Gastroesophageal sphincter (tissue), 3 donors: ENCODE measurements around the gene AGAP9.

Source experiments
- EP300 ChIP-seq: sonication (generic); formaldehyde crosslinking; IDR thresholded peaks from one replicate; pipeline ENCODE4 v1.6.1; 2017; ENCODE audit warnings: antibody characterized with exemption, mild to moderate bottlenecking
- POLR2A ChIP-seq, 2 donors: fragments of 450-650 bp; IDR thresholded peaks; one replicate each; pipeline ENCODE4 v1.6.1; 2017; ENCODE audit warnings: antibody characterized with exemption in 2 of 2, mild to moderate bottlenecking in 2 of 2, moderate library complexity in 1 of 2
- POLR2AphosphoS5 ChIP-seq: sonication (generic); formaldehyde crosslinking; IDR thresholded peaks from one replicate; pipeline ENCODE4 v1.6.1; 2017; ENCODE audit warnings: antibody characterized with exemption
- TF ChIP-seq, protein P1 (sequence below), 4 experiments: fragments of 200-600 bp in 2 of 4; fragments of 450-650 bp in 2 of 4; sonication (generic) in 1 of 4; IDR thresholded peaks; one replicate each; pipeline ENCODE4 v1.5.1; 2017 to 2019; ENCODE audit warnings: antibody characterized with exemption in 4 of 4, mild to moderate bottlenecking in 2 of 4, moderate library complexity in 2 of 4

DNA sequence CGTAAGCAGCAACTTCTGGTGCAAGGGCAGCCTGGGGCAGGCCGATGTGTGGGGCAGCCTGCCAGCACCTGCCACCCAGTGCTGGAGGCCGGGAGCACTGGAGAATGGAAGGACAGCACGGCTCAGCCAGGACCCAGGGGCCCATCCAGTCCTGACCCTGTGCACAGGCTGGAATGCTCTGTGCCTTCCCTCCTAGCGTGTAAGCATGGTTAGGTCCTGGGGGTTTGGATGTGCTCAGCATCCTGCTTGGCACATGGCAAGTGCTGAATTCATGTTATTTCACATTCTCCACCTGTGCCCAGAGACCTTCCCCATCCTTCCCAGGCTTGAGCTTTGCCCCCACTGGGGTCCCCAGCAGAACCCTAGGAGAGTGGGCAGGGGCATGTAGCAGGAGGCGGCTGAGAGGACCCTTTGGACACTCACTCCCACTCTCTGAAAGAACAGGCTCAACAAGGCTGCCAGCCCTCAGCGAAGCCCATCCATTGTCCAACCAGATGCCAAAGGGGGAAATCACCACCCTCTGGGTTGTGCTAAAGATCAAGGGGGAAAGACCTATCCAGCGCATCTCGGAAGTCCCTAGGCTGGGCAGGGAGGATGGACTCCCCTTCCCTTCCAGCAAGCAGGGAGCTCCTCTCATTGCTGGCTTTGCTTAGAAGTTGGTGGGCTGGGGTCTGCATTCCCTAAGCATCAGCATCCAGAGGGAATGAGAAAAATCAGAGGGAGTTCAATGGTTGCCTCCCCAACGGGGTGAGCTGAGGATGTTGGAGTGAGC, 69.2 kb downstream of the AGAP9 start:
- TF ChIP-seq, protein P1, sequence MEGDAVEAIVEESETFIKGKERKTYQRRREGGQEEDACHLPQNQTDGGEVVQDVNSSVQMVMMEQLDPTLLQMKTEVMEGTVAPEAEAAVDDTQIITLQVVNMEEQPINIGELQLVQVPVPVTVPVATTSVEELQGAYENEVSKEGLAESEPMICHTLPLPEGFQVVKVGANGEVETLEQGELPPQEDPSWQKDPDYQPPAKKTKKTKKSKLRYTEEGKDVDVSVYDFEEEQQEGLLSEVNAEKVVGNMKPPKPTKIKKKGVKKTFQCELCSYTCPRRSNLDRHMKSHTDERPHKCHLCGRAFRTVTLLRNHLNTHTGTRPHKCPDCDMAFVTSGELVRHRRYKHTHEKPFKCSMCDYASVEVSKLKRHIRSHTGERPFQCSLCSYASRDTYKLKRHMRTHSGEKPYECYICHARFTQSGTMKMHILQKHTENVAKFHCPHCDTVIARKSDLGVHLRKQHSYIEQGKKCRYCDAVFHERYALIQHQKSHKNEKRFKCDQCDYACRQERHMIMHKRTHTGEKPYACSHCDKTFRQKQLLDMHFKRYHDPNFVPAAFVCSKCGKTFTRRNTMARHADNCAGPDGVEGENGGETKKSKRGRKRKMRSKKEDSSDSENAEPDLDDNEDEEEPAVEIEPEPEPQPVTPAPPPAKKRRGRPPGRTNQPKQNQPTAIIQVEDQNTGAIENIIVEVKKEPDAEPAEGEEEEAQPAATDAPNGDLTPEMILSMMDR (IDR thresholded peaks at IDR 0.05): no peak
- TF ChIP-seq POLR2A (IDR thresholded peaks at IDR 0.05): no peak
- TF ChIP-seq POLR2AphosphoS5: no peak
- TF ChIP-seq EP300: no peak
